ENCODE data around the gene DYRK2.
A peak's percentile ranks its signal among the peaks of the same experiment; 100 is the strongest.

The DYRK2 gene

DNA sequence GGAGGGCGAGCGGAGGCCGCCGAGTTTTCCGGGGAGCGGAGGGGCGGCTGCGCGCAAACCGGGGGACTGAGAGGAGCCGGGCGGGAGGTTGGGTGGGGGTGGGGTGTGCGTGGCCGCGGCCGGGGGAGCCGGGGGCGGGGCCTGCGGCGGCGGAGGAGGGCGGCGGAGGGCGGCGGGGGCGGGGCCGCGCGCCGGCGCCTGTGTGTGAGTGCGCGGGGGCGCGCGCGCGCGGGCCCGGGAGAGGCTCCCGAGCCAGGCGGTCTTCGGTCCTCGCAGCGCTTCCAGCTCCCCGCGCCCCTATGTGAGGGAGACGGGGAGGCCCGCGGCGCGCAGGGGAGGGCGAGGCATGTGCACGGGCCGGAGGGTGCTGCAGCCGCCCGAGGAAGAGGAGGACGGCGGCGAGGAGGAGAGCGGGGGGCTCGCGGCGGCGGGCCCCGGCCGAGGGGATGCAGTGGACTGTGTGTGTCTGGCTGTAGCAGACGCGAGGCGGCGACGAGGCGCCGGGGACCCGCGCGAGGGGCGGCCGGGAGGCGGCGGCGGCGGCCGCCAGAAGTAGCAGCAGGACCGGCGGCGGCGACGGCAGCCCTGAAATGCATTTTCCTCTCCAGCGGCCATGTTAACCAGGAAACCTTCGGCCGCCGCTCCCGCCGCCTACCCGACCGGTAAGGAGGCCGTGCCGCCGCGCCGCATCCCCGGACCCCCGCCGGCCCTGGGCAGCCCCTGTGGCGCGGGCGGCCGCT, at the start of gene DYRK2:
Gene DYRK2 (plus strand): TSS at position 225 of the 740 bp plus-strand sequence. CDS start 389 bp downstream, at position 614.
- DNase-seq (ENCODE audit: low spot score): peak; percentile 76

DNA sequence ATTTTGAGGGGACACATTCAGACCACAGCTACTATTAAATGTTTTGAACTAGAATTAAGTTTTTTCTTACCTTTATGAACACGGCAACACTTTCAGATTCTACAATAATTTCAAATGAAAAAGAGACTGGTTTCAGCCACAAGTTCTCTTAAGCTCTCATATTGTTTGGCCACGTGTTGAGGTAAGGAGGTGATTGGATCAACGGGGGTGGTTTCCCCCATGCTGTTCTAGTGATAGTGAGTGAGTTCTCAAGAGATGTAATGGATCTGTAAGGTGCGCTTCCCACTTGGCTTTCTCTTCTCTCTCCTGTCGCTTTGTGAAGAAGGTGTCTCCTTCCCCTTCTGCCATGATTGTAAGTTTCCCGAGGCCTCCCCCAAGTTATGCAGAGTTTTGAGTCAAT, 48.9 kb upstream of the DYRK2 start:
- DNase-seq (ENCODE audit: low spot score): no peak

DNA sequence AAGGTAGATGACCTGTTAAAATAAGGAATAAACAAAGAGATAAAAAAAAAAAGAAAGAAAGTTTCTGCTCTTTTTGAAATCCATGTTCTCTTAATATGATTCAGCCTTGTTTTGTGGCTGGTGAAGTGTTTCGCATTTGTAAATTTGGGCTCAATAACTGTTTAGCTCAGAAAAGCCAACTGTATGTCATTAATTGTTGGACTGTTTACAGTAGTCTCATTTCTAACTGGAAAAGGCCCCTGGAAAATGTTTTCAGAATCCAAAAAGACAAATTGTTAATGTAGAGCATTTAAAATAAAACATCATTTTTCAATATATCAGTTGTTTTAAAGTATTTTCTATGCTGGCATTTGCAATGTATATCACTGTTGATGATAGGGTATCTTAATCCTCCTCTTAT, 47.4 kb upstream of the DYRK2 start:
- DNase-seq (ENCODE audit: low spot score): no peak

DNA sequence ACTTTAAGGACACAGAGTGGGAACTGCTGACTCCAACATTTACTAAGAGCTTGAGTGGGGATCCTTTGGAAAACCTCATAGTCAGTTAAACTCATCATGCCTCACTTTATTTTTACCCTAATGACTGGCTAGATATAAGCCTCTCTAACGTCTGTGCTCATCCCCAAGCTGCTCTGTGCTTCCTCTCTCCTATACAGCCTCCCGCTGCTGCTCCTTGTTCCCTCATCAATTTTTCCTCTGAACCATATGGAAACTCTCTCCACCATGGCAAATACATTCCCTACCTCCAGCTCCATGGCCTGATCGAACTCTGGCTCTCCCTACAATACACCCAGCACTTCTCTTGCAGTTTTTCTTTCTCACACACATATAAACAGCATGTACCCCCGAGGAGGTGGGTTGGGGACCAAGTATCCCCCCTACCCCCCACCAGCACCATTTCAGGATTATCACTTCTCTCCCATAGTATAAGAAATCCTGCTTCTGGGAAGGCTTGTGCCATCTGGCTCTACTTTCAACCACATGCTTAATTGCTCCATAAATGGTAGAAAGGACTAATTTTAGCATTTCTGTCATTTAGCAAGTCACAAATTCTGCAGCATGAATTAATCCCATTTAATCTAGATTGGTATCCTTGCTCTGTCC, 39.2 kb upstream of the DYRK2 start:
- DNase-seq (ENCODE audit: low spot score): no peak

DNA sequence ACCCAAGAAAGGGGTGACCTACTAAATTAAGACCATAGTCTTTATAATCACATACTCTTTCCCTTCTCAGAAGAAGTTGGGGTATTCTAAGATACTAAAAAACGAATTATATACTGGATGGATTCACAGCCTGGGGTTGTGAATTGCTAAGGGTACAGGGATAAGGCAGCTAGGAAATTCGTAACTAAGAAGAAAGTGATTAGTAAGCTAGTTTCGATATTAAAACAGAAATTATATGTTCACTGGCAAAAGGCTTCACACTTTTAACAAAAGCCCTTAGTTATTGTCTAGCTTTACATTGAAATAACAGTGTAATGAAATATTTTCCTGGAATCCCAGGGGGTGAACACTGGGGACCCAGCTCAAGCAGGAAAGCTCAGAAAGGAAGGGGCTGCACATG, 35.5 kb upstream of the DYRK2 start:
- DNase-seq (ENCODE audit: low spot score): no peak

DNA sequence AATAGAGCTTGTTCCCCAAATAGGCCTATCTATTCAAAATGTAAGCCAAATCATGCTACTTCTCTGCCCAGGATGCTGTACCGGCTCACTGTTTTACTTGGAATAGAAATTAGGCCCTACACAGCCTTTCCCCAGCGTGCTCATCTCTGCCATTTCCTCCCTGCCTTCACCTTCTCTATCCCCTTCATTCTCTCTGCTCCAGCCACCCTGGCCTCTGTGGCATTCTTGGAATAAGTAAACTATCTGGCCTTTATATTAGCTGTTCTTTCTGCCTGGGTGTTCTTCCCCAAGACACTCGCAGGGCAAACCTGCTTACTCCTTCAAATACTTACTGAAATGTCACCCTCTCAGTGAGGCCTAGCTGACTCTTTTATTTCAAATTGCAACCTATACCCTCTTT, 30.9 kb upstream of the DYRK2 start:
- DNase-seq (ENCODE audit: low spot score): no peak

DNA sequence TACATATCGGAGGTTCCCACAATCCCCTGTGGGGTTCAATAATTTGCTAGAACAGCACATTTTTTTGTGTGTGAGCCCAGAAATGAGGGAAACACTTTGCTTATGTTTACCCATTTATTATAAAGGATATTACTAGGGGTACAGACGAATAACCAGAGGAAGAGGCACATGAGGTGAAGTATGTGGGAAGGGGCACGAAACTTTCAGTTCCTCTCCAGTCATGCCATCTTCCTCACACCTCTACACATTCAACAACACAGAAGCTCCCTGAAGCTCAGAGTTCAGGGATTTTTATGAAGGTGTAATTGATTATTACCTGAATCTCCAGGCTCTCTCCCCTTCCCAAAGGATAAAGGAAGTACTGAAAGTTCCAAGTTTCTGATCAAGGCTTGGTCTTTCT, 30.2 kb upstream of the DYRK2 start:
- no peak for DNase-seq (ENCODE audit: low spot score)

DNA sequence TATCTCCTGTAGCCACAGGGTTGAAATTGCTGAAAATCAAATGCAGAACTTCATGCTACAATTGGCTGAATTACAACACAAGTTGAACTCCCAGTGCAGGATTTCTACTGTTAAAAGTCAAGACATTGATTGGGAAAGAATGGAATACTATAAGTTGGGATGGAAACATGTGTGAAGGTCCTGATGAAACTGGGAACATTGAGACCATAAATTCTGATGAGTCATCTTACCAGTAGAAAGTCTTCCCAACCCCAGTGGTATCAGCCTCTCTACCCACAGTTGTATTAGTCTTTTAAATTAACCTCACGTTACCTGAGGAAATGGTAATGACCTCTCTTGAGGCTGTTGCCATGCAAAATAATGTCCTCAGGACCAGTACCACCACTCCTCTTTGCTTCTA, 27.4 kb upstream of the DYRK2 start:
- DNase-seq (ENCODE audit: low spot score): no peak

DNA sequence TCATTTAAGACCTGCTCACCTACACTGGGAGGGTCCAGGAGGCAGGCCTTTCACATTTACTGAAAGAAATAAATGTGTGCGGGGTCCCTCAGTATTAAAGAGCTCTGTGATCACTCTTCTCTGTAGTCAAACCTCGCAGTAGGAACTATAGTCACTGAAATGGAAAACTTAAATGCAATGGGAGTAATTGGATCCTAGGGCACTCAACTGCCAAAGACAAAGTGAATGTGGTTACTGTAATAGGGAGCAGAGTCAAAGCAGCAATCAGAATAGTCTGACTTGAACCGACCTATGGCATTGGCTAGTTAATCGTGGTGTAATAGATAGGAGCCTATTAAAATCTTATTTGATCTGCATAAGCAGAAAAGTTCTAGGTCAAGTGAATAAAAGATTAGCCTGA, 26.6 kb upstream of the DYRK2 start:
- DNase-seq (ENCODE audit: low spot score): no peak

DNA sequence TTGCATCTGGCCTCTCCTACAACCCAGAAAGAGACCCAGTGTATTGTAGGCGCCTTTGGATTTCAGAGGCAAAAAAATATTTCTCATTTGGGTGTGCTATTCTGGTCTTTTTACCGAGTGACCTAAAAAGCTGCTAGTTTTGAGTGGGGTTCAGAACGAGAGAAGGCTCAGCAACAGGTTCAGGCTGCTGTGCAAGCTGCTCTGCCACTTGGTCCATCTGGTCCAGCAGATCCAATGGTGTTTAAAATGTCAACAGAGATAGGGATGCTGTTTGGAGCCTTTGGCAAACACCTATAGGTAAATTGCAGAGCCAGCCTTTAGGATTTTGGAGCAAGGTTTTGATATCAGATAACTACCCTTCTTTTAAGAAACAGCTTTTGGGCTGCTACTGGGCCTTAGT, 25.3 kb upstream of the DYRK2 start:
- no peak for DNase-seq (ENCODE audit: low spot score)

DNA sequence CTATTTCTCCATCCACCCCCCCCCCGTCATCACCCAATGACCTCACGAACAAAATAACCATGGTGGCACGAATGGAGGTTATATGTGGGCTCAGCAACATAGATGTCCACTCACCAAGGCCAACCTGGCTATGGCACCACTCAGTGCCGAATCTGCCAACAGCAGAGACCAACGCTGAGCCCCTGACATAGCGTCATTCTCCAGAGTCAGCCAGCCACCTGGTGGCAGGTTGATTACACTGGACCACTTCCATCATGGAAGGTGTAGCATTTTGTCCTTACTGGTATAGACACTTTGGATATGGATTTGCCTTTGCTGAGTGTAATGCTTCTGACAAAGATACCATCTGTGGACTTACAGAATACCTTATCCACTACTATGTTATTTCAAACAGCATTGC, 24.2 kb upstream of the DYRK2 start:
- no peak for DNase-seq (ENCODE audit: low spot score)

DNA sequence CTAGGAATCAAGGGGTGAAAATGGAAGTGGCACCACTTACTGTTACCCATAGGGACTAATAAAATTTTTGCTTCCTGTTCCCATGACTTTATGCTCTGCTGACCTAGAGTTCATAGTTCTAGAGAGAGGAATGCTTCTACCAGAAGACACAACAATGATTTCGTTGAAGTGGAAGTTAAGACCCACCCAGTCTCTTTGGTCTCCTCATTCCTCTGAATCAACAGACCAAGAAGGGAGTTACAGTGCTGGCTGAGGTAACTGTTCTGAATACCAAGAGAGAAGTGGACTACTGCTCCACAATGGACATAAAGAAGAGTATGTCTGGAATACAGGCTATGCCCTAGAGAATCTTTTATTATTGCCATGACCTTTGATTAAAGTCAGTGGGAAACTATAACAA, 23.5 kb upstream of the DYRK2 start:
- DNase-seq (ENCODE audit: low spot score): no peak

DNA sequence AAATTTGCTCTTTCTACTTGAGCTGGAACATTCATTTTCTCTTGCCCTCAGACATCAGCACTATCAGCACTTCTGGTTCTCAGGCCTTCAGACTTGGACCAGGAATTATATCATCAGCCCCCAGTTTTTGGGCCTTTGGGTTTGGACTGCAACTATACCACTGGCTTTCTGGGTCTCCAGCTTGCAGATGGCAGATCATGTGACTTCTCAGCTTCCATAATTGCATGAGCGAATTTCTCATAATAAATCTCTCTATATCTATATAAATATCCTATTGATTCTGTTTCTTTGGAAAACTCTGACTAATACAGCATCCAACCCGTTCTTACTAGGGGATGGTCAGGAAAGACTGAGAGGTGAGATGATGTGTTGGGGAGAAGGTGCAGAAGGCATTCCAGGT, 22.4 kb upstream of the DYRK2 start:
- DNase-seq (ENCODE audit: low spot score): no peak

DNA sequence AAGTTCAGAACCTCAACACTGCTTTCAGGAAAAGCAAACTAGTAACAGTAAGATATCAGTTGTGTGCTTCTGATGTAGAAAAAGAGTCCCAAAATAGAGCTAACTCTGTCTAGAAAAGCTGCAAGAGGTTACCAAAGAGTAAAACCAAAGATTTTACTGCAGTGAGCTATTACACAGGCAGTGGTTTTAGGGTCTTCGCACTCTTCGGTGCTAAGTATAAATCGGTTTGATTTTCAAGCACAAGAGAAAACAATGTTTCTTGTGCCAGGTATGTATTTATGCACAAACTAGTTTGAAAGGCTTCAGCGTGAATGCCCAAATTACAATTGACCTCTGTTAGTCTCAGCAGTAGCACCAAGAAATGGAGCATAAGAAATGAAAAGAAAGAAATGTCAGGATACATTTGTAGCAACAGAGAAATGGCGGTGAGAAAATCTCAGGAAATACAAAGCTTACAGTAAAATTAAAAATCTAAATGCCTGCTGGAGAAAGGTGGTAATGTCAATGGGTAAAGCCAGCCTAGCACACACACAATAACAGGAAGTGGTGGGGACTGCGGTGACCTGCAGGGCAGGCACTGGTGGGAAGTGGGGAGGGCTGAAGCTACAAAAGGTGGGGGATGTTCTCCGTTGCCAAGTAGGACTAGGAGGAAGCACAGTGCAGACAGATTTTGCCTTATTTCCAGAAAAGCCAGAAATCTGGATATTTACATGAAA, 18.0 kb upstream of the DYRK2 start:
- DNase-seq (ENCODE audit: low spot score): peak; percentile 5

DNA sequence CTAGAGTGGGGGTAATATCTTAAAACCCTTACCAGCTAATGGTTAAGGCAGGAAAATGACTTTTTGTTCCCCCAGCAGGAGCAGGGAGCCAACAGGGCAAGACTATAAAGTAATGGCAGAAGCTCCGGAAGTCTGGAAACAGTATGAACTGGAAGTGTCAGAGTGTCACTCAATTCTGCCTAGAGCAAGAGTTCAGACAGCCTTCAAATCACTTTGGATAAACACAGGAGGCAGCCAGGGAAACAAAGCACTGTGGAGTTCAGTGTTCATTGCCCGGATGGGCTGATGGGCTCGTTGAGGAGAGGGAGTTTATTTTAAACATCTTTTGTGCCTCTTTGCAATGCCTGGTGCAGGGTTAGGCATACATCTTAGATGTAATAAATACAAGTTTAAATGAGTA, 16.5 kb upstream of the DYRK2 start:
- no peak for DNase-seq (ENCODE audit: low spot score)

DNA sequence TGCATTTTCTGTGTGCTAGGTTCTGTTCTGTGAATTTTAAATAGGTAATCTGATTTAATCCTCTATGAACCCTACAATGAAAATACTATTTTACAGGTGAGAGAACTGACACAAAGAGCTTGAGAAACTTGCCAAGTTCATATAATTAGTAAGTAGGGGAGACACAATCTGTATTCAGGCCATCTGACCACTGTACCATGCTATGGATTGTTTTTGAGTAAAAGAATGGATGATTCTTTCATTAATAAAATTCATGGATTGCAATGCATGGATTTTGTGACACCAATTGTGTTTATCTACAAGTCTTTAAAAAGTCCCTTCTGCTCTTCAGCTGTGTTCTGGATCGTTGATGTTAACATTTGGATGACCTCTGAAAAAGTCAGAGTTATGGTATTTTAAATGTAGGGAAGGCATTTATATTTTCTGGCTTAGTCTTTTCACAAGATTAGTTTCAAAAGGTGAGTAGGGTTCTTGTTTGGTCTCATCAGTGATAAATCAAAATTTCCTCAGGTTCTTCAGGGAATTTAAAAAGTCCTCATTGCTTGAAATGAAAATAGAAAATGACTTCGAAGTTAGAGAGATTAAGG, 15.4 kb upstream of the DYRK2 start:
- no peak for DNase-seq (ENCODE audit: low spot score)

DNA sequence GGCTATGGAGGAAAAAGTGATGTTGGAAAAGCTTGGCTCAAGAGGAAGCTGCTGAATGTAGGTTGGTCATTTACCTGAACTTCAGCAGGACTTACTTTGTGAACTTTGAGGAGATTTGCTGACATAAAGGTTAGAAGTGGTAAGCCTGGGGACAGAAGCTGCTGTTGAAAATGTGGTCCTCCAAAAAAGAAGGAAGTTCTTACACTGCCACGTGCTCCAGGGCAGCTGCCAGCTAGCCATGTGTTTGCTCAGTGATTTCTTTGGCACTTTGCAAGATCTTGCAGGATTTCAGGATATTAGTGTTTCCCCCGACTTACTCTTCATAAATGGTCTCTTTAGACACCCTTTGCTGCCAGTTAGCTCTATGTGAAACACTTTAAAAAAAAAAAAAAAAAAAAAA, 14.8 kb upstream of the DYRK2 start:
- peak; percentile 17 for DNase-seq (ENCODE audit: low spot score)

DNA sequence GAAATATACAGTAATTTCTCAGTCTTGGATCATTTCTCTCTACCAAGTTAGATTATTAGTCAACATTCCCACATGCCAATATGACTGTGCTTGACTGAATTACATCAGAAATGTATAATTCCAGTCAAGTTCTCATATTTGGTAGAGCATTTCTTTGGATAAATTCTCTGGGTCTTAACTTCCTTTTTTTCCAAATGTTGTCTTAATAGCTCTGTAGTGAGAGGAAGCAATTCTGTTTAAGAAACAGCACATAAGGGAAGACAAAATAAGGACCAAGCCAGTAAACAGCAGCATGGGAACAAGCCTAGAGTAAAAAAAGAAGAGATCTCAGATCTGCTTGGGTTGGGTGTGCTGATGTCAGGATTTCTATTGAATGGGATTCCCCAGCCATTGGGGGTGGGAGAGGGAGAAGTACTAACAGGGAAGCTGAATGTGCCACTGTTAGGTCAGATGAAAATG, 14.2 kb upstream of the DYRK2 start:
- no peak for DNase-seq (ENCODE audit: low spot score)

DNA sequence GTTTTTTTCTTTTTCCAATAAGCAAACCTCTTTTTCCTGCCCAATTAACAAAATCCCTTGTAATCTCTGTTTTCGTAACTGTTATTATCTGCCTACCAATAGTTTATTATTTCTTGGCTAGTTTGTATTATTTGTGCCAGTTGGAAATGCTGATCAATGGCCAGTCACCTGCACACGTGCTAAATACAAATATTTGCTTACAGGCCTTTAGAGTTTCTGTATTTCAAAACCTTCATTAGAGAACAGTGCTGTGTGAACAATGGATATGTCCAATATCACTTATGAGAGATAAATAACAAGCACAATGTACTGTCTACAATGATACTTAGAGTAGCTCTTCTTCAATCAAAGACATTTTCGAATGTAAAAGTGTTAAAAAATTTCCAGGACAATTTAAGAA, 10.8 kb upstream of the DYRK2 start:
- DNase-seq (ENCODE audit: low spot score): no peak

DNA sequence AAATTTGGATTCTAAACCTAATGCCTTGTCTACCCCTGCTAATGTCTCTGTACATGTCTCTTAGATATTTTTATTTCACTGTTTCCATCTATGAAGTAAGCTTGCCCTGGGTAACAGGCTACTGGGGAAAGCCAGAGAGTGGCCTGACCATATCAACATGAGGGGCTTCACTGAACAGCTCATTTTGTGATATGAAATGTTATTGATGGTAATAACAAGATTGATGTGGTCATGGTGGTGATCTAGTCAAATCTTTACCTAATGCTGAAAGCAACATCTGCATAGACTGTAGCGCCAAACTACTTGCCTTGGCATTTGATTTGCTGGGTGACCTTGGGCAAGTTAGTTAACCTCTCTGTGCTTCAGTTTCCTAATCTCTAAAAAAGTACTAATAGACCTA, 9.9 kb upstream of the DYRK2 start:
- no peak for DNase-seq (ENCODE audit: low spot score)

DNA sequence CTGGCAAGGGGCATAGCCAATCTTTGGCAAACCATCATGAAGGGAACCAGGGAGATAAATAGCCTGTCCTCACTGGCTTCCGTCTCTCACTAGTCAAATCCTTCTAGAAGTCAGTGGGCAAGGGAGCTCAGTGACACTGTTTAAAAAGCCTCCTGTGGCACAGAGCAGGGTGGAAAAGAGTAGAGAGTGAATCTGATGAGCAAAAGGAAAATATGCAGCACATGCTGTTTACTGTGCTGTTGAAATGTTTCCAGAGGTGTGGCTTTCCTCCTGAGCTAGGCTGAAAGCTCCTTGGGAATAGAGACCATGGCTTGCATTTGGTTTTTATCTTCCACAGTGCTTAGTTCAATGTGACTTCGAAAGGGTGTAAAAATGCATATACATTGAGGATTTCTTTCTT, 7.7 kb upstream of the DYRK2 start:
- DNase-seq (ENCODE audit: low spot score): no peak

DNA sequence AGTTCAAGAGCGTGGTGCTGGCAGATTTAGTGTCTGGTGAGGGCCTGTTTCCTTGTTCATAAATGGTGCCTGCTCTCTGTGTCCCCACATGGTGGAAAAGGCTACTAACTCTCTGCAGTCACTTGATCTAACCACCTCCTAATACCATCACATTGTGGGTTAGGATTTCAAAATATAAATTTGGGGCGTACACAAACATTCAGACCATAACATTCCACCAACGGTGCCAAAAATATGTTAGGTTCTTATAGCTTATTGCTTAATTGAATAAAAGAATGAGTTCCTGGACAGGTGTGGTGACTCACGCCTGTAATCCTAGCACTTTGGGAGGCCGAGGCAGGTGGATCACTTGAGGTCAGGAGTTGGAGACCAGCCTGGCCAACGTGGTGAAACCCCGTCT, 3.4 kb upstream of the DYRK2 start:
- DNase-seq (ENCODE audit: low spot score): no peak

DNA sequence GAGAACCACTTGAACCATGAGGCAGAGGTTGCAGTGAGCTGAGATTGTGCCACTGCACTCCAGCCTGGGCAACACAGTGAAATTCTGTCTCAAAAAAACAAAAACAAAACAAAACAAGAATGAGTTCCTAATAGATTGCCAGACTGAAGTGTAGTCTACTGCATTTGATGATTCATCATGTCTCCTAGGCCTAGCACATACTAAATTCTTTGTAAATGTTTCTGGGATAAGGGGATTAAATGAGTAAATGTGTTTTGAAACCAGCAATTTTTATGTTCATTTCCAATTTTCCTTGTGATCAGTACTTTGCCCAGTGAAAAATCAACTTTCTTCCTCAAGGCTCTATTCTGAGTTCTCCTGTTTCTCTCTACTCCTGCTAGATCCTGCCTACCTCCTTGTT, 2.9 kb upstream of the DYRK2 start:
- DNase-seq (ENCODE audit: low spot score): no peak
